HuH-7.5 (cell line): Measurements from ENCODE around the gene OR10D3.
"Not testable (repeated sequence)": the region's sequence is repeated elsewhere in the genome, so short reads cannot be mapped to it uniquely, and the experiment has no call there.

Experiments
- DNase-seq: peaks from one replicate; pipeline ENCODE4 v3.0.0; 2011; ENCODE audit warnings: low spot score

OR10D3 gene, protein sequence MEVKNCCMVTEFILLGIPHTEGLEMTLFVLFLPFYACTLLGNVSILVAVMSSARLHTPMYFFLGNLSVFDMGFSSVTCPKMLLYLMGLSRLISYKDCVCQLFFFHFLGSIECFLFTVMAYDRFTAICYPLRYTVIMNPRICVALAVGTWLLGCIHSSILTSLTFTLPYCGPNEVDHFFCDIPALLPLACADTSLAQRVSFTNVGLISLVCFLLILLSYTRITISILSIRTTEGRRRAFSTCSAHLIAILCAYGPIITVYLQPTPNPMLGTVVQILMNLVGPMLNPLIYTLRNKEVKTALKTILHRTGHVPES

DNA sequence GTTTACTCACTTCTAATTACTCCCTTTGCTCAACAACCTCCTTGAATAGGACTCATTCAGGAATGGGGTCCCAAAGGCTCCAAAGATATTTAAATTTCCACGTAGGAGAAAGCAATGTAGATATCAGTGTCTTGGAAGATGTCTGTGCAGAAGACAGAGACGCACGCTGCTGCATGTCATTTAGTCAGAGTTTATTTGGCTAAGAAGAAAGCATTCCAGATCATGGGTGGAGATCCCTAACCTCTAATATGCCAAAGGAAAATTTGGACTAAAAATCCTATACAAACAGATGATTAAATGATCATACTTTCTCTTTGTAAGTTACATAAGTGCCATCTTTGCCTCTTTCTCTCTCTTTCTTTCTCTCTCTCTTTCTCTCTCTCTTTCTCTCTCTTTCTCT lies at the start of gene OR10D3:
Gene OR10D3, plus strand, starts transcription at position 278 of the 400 bp plus-strand sequence. CDS start 1,925 bp downstream, outside the sequence.
- DNase-seq: no peak

- DNase-seq: no peak
Observed at GRCh38 chr11:124143034-124143433, 40.1 kb upstream of the OR10D3 start.

- no peak for DNase-seq
Observed at GRCh38 chr11:124147951-124148350, 35.2 kb upstream of the OR10D3 start.

GRCh38 chr11:124150684-124151083 lies 32.5 kb upstream of the OR10D3 start:
- DNase-seq: no peak

GRCh38 chr11:124152770-124153407 lies 30.3 kb upstream of the OR10D3 start:
- no peak for DNase-seq

DNA sequence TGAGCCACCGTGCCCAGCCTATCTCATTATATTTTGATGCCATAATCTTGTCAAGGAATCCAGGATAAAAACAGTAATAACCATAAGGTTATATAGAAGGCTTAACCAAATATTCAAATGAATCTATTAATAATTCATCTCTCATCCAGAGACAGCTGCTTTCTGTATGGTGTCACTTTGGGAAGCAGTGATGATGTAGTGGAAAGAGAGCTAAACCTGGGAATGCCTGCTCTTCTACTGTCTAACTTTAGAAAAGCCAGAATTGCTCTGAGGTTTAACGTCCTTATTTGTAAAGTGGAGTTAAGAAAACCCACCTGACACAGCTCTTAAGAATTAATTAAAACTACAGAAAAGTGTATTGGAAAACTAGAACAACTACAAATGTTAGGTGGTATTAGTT lies 29.3 kb upstream of the OR10D3 start:
- DNase-seq: no peak

GRCh38 chr11:124159481-124159880 lies 23.7 kb upstream of the OR10D3 start:
- DNase-seq: no peak

DNA sequence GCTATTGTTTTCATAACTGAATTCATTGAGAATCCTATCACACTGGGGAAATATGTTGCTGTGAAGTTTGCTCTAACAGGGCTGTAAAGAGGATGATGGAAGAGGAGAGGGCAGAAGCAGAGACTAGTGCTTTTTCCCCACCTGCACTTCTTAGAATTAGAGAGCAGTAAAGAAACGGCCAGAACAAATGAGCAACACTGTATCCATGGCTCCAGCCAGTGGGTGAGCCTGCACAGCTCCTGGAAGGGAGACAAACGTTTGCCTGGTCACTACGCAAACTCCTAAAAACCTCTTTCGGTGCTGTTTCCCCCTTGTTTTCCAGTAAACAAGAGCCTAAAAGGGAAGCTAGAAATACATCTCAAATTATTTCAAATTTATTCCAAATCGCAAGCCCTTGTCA lies 22.2 kb upstream of the OR10D3 start:
- no peak for DNase-seq

DNA sequence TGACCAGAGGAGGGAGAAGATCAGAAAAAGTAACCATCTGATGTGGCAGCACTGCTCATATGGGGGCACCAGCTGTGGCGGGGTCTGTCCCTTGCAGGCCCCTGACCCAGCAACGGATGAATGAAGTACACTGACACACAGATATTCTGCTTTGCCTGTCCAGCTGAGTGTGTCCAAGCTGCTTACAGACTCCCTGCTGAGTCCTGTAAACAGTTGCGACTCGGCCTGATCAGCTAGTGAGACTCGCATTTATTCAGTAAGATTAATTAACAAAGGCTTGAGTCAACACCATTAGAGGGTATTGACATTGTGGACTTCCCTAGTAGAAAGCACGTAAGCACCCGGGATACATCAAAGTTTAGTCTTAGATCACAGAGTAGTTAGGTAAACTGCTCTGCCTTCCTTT lies 15.3 kb upstream of the OR10D3 start:
- DNase-seq: no peak

- no peak for DNase-seq
Observed at GRCh38 chr11:124168796-124169195, 14.3 kb upstream of the OR10D3 start.

GRCh38 chr11:124170315-124170714 lies 12.8 kb upstream of the OR10D3 start:
- not testable (repeated sequence) for DNase-seq

- peak; percentile 5 for DNase-seq
Observed at GRCh38 chr11:124170801-124171586, 12.2 kb upstream of the OR10D3 start.

DNA sequence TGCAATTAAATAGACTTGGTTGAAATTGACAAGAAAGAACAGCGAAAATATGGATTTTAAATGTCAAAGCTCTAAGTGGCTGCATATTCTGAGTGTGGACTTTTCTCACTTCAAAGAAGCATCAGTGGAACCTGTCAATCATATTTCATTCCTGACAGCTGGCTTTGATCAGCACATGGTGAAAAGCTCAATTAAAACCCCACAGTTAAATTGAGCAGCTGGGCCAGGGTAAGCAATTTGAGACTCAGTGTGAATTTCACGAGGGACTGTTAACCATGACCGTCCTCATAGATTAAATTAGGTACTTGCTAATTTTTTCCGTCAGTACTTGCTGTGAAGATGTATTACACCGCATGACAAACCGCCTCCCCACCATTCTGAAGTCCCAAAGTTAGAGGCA lies 11.0 kb upstream of the OR10D3 start:
- no peak for DNase-seq

DNA sequence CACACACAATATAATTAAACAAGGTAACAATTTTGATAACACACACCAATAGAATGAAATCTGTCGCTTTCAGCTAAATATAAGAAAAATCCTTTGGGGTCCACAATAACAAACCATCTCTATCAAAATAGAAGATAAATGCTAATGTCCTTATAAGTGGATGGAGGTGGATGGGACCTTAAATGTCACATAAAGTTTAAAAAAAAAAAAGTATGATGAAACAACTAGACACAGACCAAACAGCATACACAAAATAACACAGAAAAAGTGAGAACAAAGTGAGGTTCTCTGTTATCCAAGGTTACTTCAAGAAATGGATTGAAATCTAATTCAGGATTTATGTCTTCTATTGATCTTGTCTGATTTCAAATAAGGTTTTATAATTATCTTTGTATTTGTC lies 10.5 kb upstream of the OR10D3 start:
- DNase-seq: no peak

- DNase-seq: peak; percentile 6
Observed at GRCh38 chr11:124174001-124174583, 9.1 kb upstream of the OR10D3 start.

GRCh38 chr11:124176925-124177715 lies 6.0 kb upstream of the OR10D3 start:
- no peak for DNase-seq

DNA sequence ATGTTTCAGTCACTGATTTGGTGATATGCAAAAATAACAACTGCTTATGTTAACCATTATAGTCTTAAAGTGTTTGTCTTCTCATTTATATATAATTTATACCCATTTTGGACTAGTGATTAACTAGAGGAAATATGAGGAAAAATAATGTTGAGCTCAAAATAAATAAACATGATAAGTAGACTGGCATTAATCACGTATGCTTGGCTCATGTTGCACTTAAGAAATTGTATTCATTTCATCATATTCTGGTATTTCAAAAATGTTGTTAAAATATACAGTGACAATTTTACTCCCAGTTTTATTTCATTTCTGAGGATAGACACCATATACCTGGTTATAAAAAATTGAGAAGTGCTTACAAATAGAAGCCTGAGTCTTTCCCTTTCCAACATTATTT lies 3.8 kb upstream of the OR10D3 start:
- no peak for DNase-seq

GRCh38 chr11:124190298-124191139 lies 7.4 kb downstream of the OR10D3 start:
- no peak for DNase-seq

DNA sequence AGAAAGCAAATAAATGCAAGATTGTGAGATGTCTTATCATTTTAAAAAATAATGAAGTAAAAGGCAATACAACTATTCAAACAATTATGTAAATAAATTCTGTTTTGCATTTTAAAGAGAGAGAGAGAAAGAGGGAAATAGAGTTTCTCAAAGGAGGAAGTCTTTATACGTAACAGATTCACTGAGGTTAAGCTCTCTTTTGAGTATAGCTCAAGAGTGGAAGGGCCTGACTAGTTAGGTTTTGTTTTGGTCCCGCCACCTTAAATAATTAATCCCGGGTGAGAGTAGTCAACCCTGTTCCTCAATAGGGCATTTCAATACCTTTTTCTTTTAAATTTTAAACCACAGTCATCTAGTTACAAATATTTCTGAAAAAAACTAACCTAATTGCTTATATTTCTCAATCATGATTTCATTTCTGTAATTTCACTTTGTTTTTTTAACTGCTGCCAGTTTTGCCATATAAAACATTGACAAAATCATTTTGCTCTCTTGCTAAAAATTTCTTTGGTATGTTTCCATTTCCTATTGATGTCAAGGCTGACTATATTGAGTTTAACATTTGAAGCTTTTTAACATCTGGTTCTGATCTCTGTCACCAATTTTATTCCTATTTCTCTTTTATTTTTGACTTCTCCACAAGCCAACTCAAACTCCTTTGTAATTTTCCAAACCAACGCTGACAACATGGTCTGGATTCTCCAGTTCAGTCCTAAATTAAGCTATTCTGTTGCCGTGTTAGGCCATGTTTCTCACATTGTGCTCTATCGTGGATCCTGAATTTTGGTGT lies 10.3 kb downstream of the OR10D3 start:
- DNase-seq: no peak
